ENCODE results near the gene ZSCAN4.

The ZSCAN4 gene, protein sequence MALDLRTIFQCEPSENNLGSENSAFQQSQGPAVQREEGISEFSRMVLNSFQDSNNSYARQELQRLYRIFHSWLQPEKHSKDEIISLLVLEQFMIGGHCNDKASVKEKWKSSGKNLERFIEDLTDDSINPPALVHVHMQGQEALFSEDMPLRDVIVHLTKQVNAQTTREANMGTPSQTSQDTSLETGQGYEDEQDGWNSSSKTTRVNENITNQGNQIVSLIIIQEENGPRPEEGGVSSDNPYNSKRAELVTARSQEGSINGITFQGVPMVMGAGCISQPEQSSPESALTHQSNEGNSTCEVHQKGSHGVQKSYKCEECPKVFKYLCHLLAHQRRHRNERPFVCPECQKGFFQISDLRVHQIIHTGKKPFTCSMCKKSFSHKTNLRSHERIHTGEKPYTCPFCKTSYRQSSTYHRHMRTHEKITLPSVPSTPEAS

DNA sequence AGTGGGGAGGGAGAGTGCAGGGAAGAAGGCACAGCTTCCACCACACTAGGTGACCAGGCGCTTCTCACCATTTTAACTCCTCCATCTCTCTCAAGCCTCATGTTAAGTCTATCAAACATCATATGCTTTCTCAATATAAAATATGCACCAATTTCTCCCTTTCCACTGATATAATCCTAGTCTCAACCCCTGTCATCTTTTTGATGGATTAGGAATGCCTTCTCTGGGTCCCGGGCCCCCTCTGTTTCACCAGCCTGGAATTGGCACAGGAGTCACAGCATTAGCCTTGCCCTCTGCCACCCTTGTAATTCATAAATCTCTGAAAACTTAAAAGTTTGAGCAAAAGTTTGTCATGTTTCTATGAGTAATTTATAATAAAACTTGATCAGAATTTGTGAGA, at the start of gene ZSCAN4:
Gene ZSCAN4 (plus strand): TSS at position 301 of the 400 bp plus-strand sequence. CDS start 7,211 bp downstream, outside the sequence.
- DNase-seq = no peak

DNA sequence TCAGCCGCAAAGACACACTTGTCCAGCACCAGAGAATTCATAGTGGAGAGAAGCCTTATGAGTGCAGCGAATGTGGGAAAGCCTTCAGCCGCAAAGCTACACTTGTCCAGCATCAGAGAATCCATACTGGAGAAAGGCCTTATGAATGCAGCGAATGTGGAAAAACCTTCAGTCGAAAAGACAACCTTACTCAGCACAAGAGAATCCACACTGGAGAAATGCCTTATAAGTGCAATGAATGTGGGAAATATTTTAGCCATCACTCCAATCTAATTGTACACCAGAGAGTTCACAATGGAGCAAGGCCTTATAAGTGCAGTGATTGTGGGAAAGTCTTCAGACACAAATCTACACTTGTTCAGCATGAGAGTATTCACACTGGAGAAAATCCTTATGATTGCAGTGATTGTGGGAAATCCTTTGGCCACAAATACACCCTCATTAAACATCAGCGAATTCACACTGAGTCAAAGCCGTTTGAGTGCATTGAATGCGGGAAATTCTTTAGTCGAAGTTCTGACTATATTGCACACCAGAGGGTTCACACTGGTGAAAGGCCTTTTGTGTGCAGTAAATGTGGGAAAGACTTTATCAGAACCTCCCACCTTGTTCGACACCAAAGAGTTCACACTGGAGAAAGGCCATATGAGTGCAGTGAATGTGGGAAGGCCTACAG, 47.9 kb upstream of the ZSCAN4 start:
- DNase-seq = no peak

DNA sequence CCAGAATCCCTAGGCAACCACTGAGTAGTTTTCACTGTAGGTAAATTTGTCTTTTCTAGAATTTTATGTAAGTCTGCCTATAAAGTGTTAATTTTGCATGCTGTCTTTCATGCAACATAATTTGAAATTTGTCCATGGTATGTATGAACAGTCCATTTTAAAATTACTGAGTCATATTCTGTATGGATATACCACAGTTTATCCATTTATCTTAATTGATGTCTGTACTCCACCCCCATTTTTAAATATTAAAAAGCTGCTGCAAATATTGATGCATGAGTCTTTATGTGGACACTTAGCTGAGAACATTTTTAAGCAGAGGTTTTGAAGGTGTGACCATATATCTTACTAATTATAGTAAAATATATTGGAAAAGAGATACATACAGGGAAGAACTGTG, 45.6 kb upstream of the ZSCAN4 start:
- DNase-seq = no peak

DNA sequence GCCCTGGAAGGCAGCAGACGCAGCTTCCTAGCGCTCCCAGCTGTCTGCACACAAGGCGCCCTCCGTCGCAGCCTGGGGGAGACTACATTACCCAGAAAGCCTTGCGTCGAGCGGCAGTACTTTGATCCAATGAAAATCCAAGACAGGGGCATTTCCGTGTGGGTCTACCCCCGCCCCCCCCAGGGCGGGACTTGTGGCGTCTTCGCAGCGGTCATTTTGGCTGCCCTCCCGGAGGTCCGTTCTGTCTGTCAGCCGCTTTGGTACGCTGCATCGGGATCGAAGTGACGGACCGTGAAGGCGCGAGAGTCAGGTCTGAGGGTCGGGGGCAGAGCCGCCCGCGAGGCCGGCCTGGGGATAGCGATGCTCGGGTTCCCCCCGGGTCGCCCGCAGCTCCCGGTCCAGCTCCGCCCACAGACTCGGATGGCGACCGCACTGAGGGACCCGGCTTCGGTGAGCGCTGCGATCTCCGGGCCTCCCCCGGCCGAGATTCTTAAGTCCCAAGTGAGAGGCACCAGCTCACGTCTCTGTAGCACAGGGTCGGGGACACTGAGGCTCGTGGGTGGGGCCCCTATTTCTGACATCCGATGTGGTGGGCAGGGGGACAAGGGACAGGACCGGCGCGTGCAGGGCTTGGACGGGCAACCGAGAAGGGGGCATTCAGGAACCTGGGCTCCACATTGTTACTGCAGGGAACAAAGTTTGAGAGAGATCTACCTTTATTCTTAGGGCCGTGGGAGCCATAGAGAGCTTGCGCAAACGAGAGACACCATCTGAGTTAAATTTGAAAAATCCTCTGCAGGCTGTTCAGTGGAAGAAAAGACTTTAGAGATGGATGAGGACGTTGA, 35.5 kb upstream of the ZSCAN4 start, which contains the start of gene ZNF211:
Gene ZNF211 (plus strand): TSS at position 182 of the 845 bp plus-strand sequence. CDS start 179 bp downstream, at position 361.
- peak; percentile 96 for DNase-seq

DNA sequence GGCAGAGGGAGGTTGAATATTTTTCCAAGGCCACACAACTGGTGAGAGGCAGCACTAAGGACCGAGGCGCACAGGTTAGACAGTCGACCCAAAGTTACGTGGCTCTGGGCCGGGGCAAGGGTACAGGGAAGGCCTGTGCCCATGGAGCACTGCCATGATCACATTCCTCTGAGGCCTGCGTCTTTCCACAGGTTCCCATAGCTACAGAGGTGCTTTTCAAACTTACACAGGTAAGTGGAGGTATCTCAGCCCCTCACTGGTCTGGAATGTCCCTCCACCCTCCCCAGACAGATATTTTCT, 35.0 kb upstream of the ZSCAN4 start:
- no peak for DNase-seq

DNA sequence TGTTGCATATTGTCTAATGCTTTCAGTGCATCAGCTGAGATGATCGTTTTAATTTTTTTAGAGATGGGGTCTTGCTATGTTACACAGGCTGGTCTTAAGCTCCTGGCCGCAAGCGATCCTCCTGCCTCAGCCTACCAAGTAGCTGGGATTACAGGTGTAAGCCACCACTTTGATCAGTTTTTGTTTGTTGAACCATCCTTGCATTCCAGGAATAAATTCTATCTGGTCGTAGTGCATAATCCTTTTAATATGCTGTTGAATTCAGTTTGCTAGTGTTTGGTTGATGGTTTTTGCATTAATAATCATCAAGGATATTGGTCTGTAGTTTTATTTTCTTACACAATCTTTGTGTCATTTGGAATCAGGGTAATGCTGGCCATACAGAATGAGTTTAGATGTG, 31.4 kb upstream of the ZSCAN4 start:
- no peak for DNase-seq

DNA sequence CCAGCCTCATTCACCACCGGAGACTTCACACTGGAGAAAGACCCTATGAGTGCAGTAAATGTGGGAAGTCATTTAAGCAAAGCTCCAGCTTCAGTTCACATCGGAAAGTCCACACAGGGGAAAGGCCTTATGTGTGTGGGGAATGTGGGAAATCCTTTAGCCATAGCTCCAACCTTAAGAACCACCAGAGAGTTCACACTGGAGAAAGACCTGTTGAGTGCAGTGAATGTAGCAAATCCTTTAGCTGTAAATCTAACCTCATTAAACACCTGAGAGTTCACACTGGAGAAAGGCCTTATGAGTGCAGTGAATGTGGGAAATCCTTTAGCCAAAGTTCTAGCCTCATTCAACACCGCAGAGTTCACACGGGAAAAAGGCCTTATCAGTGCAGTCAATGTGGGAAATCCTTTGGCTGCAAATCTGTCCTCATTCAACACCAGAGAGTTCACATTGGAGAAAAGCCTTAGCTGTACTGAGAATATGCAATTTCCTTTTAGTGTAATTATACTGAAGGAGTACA, 27.0 kb upstream of the ZSCAN4 start:
- DNase-seq = no peak

DNA sequence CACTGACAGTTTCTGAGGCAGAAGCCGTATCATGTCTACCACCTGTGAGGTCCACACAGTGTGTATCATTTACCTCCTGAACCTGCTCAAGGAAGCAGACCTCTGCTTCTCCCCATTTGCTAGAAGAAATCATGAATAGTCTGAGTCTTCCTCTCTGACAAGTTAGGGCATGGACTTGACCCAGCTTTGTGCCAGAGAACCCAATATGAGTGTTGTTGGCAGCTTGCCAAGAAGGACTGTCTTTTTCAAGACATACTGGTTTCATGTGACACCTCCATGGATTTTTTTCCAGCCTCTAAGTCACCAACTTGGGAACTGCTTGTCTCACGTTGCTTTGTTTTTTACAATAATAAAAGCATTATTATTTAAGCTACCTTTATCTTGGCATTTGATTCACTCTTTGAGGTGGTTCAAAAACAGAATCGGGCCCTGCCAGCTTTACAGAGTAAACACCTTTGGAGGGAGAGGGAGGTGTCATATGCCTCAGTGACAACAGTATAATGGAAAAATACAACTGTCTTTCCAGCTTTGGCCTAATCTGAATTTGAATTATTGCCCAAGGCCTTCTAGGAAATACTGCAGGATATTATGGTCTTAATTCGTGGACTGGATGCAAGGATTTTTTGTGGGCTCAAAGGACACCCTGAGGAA, 26.2 kb upstream of the ZSCAN4 start:
- no peak for DNase-seq

DNA sequence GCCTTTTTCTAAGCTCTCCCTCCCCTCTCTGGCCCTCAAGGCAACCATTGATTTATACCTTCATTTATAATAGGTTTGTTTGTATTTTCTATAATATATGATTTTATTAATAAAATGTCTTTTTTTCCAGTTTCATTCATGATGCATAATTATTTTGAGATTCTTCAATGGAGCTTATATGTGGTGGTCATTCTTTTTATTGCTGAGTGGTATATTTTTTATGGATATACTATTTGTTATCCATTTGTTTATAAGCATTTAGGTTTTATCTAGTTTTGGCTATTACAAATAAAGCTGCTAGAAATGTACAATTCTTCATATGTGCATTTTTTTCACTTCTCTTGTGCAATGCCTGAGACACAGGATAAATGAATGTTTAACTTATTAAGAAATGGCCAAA, 25.0 kb upstream of the ZSCAN4 start:
- DNase-seq = no peak

DNA sequence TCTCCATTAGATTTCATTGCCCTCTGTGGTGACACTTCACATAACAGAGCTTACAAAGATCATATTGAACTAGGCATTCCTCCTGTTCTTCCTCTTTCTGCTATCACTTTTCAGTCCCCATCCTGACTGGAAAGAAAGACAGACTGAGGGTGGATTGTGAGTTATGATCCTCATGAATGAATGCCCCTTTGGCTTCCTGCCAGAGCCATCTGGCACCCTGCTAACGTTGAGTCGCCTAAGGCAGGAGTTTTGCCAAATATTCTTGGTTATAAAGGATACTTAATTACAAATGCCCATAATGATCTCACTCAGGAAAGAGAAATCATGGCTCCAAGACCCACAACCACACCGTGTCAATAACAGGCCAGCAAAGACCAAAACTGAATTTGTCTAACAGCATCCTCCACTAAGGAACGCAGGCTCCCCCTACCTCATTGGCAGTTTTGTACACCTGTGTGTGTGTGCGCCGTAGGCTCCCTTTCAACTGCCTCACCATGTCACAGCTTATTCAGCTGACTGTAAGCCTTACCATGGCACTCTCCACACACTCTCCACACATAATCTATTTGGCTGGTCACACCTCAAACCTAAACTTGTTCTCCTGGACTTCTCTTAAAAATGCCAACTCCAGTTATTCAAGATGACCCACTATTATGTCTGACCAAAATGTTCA, 20.3 kb upstream of the ZSCAN4 start:
- DNase-seq = peak; percentile 17

DNA sequence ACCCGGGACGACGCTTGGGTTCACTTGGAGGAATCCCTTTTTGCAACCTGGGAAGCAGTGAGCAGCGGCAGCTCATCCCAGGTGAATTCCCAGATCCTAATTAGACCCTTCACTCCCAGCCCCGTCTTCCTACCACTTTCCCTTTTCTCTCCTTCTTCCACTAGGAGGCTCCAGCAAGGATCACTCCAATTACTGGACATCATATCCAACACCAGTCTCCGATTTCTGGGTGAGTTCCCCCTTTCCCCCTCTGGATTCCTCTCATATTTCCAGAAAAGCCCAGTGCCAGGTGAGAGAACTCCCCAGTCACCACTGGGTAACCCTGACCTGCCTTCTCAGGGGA, 17.1 kb upstream of the ZSCAN4 start:
- DNase-seq = no peak

DNA sequence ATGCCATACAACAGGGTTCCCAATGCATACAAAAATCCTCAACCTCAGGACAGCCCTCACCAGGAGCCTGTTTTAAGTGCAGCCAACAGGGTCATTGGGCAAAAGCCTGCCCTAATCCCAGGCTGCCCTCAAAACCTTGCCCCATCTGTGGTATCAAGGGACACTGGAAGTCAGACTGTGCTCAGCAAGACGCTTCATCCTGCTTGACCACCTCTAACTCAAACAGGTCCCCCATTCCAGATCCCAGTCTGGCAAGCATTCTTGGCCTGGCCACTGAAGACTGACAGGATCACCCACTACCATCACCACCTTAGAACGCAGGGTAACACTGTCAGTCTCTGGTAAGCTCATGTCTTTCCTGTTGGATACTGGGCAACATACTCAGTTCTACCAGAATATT, 15.0 kb upstream of the ZSCAN4 start:
- DNase-seq = no peak

DNA sequence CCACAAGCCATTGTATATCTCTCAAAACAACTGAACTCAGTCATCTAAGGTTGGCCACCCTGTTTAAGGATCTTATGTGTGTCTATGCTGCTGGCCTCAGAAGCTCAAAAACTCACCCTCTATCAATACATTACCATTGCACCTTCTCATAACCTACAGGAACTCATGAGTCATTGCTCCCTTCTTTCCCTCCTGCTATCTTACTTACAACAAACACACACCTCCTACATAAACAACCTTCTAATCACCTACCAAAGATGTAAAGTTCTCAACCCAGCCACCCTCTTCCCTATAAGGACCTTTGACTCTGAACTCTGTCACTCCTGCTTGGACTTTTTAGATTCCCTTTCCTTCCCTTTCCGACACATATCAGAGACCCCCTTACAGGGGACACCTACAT, 13.3 kb upstream of the ZSCAN4 start:
- DNase-seq = no peak

DNA sequence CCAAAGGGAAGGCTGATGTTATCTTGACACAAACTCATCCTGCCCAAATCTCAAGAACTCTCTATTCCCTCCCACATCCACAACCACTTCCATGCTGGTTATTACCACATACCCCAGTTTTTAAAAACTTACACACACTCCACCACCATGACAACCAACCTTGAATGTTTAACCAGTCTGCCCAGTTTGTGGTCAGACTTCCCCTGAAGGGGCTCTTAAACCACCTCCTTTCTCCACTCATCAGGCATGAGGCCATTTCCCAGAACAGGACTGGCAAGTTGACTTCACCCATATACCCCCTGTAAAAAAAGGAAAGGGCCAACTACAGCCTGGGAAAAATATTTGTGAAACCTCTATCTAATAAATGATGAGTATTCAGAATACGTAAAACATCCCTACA, 12.4 kb upstream of the ZSCAN4 start:
- DNase-seq = no peak

DNA sequence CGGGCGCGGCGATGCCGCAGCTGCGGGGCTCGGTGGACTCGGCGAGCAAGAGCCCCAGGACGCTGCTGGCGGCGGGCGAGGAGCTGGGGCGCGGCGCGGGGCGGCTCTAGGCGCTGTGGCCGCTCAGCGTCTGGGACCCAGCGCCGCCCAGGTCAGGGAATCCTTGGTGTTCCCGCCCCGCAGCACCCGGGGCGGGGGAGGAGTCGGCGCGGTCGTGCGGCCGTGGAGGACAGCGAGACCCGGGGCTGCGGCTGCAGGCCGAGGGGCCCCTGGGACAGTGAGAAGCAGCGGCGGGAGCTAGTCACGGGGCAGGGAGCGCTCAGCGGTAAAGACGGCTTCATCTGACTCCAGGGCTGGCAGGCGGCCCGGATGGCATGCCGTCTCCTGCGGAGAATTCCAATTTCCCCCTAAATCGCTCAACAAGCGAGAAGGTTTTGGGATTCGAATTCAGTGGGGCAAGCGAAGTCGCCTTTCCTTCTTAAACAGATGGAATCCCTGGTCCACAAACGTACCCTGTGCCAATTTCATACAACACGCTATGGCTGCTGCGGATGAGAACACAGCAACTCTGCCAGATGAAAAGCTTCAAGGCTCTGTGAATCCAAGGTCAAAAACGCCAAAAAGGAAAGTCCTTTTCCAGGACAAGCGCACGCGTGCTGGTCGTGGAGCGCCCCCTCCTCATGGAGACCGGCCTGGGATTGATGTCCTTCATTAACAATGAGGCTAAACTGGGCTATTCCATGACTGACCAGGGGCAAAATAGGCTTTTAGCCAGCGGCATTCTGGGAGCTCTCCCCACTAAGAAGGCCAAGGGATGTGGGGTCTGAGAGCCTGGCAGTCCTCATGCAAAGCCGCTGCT, 4.2 kb upstream of the ZSCAN4 start:
- DNase-seq = peak; percentile 13

DNA sequence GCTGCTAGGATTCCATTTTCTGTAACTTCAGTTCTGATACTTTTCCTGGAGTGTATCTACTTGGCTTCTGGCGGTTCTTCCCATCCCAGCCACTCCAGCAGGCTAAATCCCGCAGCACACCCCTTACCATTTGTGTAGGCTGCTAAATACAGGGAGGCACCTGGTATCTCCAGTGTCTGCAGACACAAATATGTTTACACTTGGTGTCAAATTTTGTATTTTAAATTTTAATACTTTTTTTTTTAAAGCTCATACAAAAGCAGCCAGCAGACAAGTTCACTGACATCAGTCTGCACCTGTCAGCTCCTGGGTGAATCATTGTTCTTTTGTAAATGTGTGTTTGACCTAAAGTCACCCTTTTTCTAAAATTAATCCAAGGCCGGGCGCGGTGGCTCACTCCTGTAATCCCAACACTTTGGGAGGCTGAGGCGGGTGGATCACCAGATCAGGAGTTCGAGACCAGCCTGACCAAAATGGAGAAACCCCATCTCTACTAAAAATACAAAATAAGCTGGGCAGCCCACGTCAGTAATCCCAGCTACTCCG, 3.4 kb upstream of the ZSCAN4 start:
- DNase-seq = no peak

DNA sequence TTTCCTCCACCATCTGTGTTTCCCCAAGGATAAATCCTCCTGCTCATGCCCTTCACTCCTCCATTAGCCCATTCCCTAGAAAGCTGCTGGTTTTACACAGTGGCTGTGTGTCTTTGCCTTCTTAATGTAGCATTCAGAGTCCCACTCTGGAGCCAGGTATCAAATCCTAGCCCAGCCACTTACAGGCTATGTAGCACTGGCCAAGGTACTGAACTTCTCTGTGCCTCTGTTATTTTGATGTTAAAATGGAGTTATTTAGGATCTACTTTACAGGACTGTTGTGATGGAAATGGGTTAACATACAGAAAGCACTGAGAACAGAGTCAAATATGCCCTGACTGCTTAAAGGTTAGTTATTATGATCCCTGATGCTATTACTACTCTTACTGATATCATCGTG, 1.5 kb upstream of the ZSCAN4 start:
- no peak for DNase-seq

DNA sequence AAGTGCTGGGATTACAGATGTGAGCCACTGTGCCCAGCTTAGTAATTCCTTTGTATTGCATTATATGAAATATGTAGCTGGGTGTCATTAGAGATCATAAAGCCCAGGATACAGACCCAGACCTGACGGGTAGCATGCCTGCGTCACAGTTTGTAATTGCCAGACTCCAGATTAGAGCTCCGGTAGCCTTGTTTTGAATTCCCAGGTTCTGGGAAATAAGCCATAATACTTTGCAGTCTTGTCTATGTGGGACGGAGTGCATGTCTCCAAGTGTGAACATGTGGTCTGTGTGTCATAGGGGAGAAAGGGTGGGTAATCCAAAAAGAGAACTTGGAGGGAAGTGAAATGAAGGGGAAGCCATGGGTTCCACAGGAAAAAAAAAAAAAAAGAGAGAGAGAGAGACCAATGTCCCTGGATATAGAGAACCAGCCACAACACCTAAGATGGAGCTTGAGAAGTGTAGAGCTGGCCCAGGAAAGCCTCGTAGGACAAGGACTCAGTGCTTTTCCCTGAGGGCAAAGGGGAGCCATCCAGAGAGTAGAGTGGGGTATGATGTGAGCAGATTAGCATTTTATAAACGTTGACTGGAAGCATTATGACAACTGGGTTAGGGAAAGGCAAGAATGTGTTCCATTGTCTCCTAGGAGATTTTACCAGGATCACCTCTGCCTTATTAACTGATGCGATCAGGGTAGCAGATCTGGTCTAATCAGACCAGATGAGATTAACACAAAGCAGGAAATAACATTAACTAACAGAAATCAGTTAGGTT, 2.6 kb downstream of the ZSCAN4 start:
- DNase-seq = no peak

DNA sequence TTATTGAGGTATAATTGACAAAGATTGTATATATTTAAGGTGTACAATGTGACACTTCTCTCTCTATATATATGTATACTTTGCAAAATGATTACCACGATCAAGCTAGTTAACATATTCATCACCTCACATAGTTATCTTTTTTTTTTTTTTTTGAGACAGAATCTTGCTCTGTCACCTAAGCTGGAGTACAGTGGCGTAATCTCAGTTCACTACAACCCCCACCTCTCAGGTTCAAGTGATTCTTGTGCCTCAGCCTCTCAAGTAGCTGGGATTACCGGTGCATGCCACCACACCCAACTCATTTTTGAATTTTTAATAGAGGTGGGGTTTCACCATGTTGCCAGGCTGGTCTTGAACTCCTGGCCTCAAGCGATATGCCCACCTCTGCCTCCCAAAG, 3.7 kb downstream of the ZSCAN4 start:
- no peak for DNase-seq

DNA sequence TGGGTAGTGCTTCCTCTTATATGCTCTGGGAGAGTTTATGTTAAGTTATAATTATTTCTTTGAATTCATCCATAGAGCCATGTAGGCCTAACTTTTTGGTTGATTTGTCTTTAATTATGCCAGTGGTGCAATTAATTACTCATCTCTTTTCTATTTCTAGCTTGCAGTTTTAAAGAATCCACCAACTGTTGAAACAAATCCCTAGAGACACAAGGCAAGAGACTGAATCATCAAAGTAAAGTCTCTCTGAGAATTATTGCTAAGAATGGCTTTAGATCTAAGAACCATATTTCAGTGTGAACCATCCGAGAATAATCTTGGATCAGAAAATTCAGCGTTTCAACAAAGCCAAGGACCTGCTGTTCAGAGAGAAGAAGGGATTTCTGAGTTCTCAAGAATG, 7.1 kb downstream of the ZSCAN4 start:
- no peak for DNase-seq
